A673 (cell line): ENCODE results near the gene TSPYL1. TPM values are rescaled to one million over a fixed set of nuclear protein-coding genes. Genes with fewer than 3 reads are reported as not detected.

ENCODE experiments used
- BruUV-seq: library from RNA; stranded (reverse); fragments of 400-500 nt; replicated peaks from 2 replicates; lab custom pipeline; 2021; lab: Mats Ljungman, UMichigan
- CTCF ChIA-PET: fragments of 300-600 bp; sonication (Branson Sonifier 250); formaldehyde crosslinking; loops from one replicate; lab custom pipeline; 2022; ENCODE audit warnings: antibody characterized with exemption; lab: Charles Lee
- POLR2A ChIA-PET: fragments of 300-600 bp; sonication (Branson Sonifier 250); formaldehyde crosslinking; loops from one replicate; lab custom pipeline; 2022; ENCODE audit warnings: antibody characterized with exemption; ENCODE audit not compliant: low non-redundant PET; lab: Charles Lee
- DNase-seq: peaks from one replicate; pipeline ENCODE4 v3.0.0-alpha.2; 2015; ENCODE audit warnings: low spot score
- H3K27ac ChIP-seq: fragments of 200-600 bp; sonication (generic); 2 replicates; pipeline ENCODE4 v1.5.1; 2016; ENCODE audit warnings: mixed run types, low read depth, mild to moderate bottlenecking, mixed read lengths, antibody characterized with exemption, low read length; ENCODE audit not compliant: poor library complexity, severe bottlenecking
- H3K27me3 ChIP-seq: fragments of 200-600 bp; sonication (generic); replicated peaks from 2 replicates; pipeline ENCODE4 v1.6.1; 2017; ENCODE audit warnings: mixed run types, low read depth, mild to moderate bottlenecking, mixed read lengths, antibody characterized with exemption, low read length; ENCODE audit not compliant: insufficient read depth, poor library complexity
- H3K36me3 ChIP-seq: fragments of 200-600 bp; sonication (generic); 2 replicates; pipeline ENCODE4 v1.6.1; 2016; ENCODE audit warnings: mixed run types, mild to moderate bottlenecking, mixed read lengths, antibody characterized with exemption, low read length; ENCODE audit not compliant: insufficient read depth, poor library complexity, severe bottlenecking
- H3K4me1 ChIP-seq: fragments of 200-600 bp; sonication (generic); 2 replicates; pipeline ENCODE4 v1.6.1; 2017; ENCODE audit warnings: mixed run types, mild to moderate bottlenecking, mixed read lengths, antibody characterized with exemption, low read length; ENCODE audit not compliant: insufficient read depth, poor library complexity, severe bottlenecking
- H3K4me3 ChIP-seq: fragments of 200-600 bp; sonication (generic); 2 replicates; pipeline ENCODE4 v1.5.1; 2016; ENCODE audit warnings: low read depth, mixed run types, mild to moderate bottlenecking, mixed read lengths, low read length; ENCODE audit not compliant: poor library complexity, severe bottlenecking
- H3K9me3 ChIP-seq: fragments of 200-600 bp; sonication (generic); 2 replicates; pipeline ENCODE4 v1.6.1; 2016; ENCODE audit warnings: mixed run types, low read depth, mild to moderate bottlenecking, mixed read lengths, antibody characterized with exemption, low read length; ENCODE audit not compliant: poor library complexity, severe bottlenecking
- CTCF ChIP-seq: fragments of 300-800, 200-600 bp; sonication (generic); conservative IDR thresholded peaks from 2 replicates; pipeline ENCODE4 v1.5.1; 2017; ENCODE audit warnings: low read depth, mild to moderate bottlenecking, antibody characterized with exemption, low read length, moderate library complexity, mixed read lengths
- EZH2 ChIP-seq: fragments of 200-600 bp; sonication (generic); IDR thresholded peaks from 2 replicates; pipeline ENCODE4 v1.6.1; 2017; ENCODE audit warnings: borderline replicate concordance, low read depth, mild to moderate bottlenecking, mixed read lengths, antibody characterized with exemption, low read length; ENCODE audit not compliant: poor library complexity, severe bottlenecking
- intact Hi-C: fragments of 100-400 bp; cut with micrococcal nuclease; formaldehyde crosslinking; loops from one replicate; pipeline ENCODE4 v1.10.0; 2022; ENCODE audit not compliant: unreplicated experiment
- total RNA-seq: library from RNA; stranded (reverse); gene quantifications from 2 replicates; pipeline ENCODE4 v1.2.3, GENCODE V29; 2021

TSPYL1 gene
- total RNA-seq, 1 experiment from 2014 or later = 41.1 TPM

- H3K4me3 ChIP-seq = no peak overlapping the region
- no TSS peak for BruUV-seq
- TF ChIP-seq CTCF (no peak), EZH2 (no peak)
- intact Hi-C loops = no loop called here
- POLR2A ChIA-PET = no interaction called here
- no peaks in the 10 kb centered on the region for H3K4me1 ChIP-seq
- H3K36me3 ChIP-seq = no peaks in the 10 kb centered on the region
- no peaks in the 10 kb centered on the region for H3K9me3 ChIP-seq
- no peak for DNase-seq
- H3K27ac ChIP-seq = no peak overlapping the region
- H3K27me3 ChIP-seq = no peaks in the 10 kb centered on the region
- CTCF ChIA-PET = no interaction called here
These were observed 34.5 kb upstream of the TSPYL1 start for GRCh38 chr6:116314218-116314617.

GRCh38 chr6:116313101-116313776 is 33.5 kb upstream of the TSPYL1 start:
- CTCF ChIA-PET = interaction anchor here (0.6 kb wide), 1 partner anchor 102 kb away, joined by 5 read pairs; no protein-coding TSS in a partner anchor
- H3K27ac ChIP-seq = no peak overlapping the region

GRCh38 chr6:116309657-116310056 is 29.9 kb upstream of the TSPYL1 start:
- ChIA-PET CTCF (no interaction called here), POLR2A (no interaction called here)
- no peaks in the 10 kb centered on the region for H3K4me1 ChIP-seq
- no TSS peak for BruUV-seq
- no peak overlapping the region for H3K27ac ChIP-seq
- H3K9me3 ChIP-seq = no peaks in the 10 kb centered on the region
- no peaks in the 10 kb centered on the region for H3K27me3 ChIP-seq
- H3K4me3 ChIP-seq = no peak overlapping the region
- DNase-seq = no peak
- intact Hi-C loops = no loop called here
- TF ChIP-seq EZH2 = no peak
- TF ChIP-seq CTCF = no peak
- no peaks in the 10 kb centered on the region for H3K36me3 ChIP-seq

More at GRCh38 chr6:116313101-116313776, 33.5 kb upstream of the TSPYL1 start:
- TF ChIP-seq CTCF (no peak), EZH2 (no peak)
- POLR2A ChIA-PET = no interaction called here
- intact Hi-C loops = no loop called here
- Histone ChIP-seq H3K9me3 (no peaks in the 10 kb centered on the region), H3K36me3 (no peaks in the 10 kb centered on the region), H3K4me1 (no peaks in the 10 kb centered on the region), H3K27me3 (no peaks in the 10 kb centered on the region), H3K4me3 (no peak overlapping the region)
- DNase-seq = no peak
- BruUV-seq = no TSS peak
